ENCODE measurements around the gene PDXDC1.
"Not testable (repeated sequence)": the region's sequence is repeated elsewhere in the genome, so short reads cannot be mapped to it uniquely, and the experiment has no call there.

PDXDC1 gene

DNA sequence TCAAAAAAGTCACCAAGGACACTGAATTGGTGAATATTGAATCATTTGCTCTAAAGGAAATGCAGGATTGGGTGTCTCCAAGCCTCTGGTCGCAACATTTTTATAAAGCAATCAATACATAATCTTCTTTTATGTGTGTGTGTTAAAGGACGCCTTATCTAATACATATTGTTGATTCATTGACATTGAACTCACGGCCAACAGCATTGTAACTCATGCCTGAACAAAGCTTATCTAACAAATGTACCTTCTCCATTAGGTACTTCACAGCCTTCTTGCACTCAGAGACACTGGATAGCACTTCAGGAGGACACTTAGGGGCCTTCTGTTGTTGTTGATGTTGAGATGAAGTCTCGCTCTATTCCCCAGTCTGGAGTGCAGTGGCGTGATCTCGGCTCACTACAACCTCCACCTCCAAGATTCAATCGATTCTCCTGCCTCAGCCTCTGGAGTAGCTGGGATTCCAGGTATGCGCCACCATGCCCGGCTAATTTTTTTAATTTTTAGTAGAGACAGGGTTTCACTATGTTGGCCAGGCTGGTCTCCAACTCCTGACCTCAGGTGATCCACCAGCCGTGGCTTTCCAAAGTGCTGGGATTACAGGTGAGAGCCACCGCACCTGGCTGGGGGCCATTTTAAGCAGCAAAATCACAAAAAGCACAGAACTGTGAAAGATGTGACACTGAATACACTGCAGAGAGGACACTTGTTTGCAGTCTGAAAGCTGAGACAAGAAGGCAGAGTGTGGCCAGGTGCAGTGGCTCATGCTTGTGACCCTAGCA is 13.2 kb upstream of the PDXDC1 start:
- H3K4me3 Mint-ChIP-seq = no peak overlapping the region
- no peak overlapping the region for H3K27ac Mint-ChIP-seq

DNA sequence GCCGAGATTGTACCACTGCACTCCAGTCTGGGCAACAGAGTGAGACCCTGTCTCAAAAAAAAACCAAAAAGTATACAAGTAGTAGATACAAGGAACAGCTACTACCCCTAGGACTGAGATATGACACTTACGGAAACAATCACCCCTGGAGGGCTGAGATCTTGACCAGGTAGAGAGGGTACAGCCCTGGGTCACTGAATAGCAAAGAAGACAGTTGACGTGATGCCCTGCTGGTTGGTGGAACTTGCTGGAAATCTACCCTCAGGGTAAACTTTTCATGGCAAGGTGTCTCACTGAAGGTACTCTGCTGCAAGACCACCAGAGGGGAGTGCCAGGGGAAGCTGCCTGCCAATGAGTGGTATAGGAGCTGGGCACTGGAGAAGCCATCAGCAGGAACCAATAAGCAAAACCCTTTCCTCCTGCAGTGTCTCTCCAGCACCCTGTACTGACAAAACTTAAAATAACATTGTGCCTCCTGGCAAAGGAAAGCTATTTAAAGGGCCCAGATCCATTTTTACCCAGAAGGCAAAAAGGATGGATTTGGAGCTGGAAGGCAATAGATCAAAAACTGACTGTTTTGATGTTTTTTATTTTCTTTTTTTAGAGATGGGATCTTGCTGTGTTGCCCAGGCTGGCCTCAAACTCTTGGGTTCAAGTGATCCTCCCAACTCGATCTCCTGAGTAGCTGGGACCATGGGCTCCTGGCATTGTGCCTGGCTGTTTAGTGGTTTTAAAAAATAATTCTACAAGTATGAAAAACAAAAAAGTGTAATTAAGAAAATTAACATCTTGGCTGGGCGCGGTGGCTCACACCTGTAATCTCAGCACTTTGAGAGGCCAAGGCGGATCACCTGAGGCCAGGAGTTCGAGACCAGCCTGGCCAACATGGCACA is 11.3 kb upstream of the PDXDC1 start:
- Mint-ChIP-seq H3K9me3 (no peaks in the 10 kb centered on the region), H3K4me1 (no peaks in the 10 kb centered on the region), H3K27me3 (peaks cover 3% of the 10 kb centered on the region), H3K4me3 (no peak overlapping the region), H3K36me3 (no peaks in the 10 kb centered on the region), H3K27ac (no peak overlapping the region)

More for the DNA sequence above, 13.2 kb upstream of the PDXDC1 start:
- H3K4me1 Mint-ChIP-seq = no peaks in the 10 kb centered on the region
- no peaks in the 10 kb centered on the region for H3K9me3 Mint-ChIP-seq
- no peaks in the 10 kb centered on the region for H3K36me3 Mint-ChIP-seq
- peaks cover 3% of the 10 kb centered on the region for H3K27me3 Mint-ChIP-seq

DNA sequence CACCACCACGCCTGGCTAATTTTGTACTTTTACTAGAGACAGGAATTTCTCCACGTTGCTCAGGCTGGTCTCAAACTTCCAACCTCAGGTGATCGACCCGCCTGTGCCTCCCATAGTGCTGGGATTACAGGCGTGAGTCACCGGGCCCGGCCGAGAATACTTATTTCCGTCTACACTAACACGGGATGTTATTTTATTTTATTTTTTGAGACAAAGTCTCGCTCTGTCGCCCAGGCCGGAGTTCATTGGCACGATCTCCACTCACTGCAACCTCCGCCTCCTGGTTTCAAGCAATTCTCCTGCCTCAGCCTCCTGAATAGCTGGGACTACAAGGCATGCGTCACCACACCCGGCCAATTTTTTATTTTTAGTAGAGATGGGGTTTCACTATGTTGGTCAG is 9.5 kb upstream of the PDXDC1 start:
- no peak overlapping the region for H3K27ac Mint-ChIP-seq
- H3K4me3 Mint-ChIP-seq = no peak overlapping the region
- H3K4me1 Mint-ChIP-seq = no peaks in the 10 kb centered on the region
- no peaks in the 10 kb centered on the region for H3K9me3 Mint-ChIP-seq
- peaks cover 3% of the 10 kb centered on the region for H3K27me3 Mint-ChIP-seq
- H3K36me3 Mint-ChIP-seq = no peaks in the 10 kb centered on the region

DNA sequence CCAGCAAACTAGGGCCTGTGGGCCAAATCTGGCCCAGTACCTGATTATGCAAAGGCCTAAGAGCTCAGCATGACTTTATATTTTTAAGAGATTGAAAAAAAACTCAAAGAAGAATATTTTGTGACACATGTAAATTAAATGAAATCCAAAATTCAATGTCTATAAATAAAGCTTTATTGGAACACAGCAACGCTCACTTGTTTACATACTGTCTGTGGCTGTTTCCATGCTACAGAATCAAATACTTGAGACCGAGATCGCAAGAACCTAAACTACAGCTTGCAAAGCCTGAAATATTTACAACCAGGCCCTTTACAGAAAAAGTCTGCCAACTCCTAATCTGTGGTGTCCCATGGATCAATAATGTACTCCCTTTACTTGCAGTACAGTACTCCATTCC is 5.0 kb upstream of the PDXDC1 start:
- H3K9me3 Mint-ChIP-seq, H3K27ac Mint-ChIP-seq, H3K4me3 Mint-ChIP-seq, H3K27me3 Mint-ChIP-seq, H3K4me1 Mint-ChIP-seq, H3K36me3 Mint-ChIP-seq: not testable (repeated sequence)

DNA sequence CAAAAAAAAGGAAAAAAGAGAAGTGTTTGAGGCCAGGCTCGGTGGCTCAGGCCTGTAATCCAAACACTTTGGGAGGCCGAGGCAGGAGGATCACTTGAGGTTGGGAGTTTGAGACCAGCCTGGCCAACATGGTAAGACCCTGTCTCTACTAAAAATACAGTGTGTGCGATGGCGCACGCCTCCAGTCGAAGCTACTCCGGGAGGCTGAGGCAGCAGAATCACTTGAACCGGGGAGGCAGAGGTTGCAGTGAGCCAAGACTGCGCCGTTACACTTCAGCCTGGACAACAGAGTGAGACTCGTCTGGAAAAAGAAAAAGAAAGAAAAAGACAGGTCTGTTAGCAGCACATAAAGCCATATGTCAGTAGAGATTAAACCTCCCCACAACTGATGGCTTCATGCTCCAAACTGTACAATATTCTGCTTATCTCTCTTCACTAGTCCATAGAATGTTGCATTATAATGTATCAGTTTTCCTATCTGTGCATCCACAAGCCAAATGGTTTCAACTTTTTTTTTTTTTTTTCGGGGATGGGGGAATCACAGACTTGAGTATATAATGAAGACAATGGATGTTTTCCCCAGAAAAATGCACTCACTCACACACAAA is 3.1 kb upstream of the PDXDC1 start:
- H3K27ac Mint-ChIP-seq = peak overlapping the region; percentile 41
- not testable (repeated sequence) for H3K4me3 Mint-ChIP-seq, H3K27me3 Mint-ChIP-seq, H3K36me3 Mint-ChIP-seq, H3K4me1 Mint-ChIP-seq, H3K9me3 Mint-ChIP-seq

DNA sequence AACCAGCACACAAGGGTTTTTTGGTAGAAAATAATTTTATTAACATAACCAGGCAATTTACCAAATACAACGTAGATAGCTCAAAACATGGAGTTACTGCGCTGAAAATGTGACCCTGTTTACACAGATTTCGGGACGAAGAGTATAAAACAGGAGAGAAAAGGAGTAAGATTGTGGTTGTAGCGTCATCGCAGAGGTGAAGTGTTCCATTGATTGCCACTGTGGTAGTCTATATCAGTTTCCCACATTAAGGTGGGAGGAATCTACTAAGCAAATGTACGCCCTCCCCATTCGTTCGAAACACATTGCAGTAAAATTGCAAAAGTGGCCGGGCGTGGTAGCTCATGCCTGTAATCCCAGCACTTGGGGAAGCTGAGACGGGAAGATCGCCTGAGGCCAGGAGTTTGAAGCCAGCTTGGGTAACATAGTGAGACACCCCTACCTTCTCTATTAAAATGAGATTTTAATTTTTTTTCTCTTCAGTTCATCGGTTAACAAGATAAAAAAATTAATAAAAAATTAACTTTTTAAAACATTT is 972 bp upstream of the PDXDC1 start:
- H3K27ac Mint-ChIP-seq, H3K9me3 Mint-ChIP-seq, H3K36me3 Mint-ChIP-seq, H3K27me3 Mint-ChIP-seq: not testable (repeated sequence)
- Mint-ChIP-seq H3K4me3 (peak overlapping the region; percentile 59), H3K4me1 (peaks cover 18% of the 10 kb centered on the region)

DNA sequence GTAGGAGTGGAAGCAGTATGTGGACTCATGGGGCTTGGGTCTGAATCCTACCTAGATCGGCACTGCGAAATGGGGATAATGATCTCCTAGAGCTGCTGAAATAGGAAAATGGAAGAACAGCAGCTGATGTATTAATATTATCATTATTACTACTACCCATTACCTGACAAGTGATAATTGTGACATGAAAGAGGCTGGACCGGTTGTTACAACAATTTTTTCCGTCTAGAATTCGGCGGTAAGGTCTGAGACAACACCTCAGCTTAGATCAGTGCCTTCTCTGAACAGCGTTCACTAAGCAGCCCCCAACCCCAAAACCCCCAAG is 533 bp upstream of the PDXDC1 start:
- Mint-ChIP-seq H3K27ac (peak overlapping the region; percentile 83), H3K4me1 (peaks cover 19% of the 10 kb centered on the region), H3K4me3 (peak overlapping the region; percentile 91)
- not testable (repeated sequence) for H3K36me3 Mint-ChIP-seq, H3K27me3 Mint-ChIP-seq, H3K9me3 Mint-ChIP-seq

DNA sequence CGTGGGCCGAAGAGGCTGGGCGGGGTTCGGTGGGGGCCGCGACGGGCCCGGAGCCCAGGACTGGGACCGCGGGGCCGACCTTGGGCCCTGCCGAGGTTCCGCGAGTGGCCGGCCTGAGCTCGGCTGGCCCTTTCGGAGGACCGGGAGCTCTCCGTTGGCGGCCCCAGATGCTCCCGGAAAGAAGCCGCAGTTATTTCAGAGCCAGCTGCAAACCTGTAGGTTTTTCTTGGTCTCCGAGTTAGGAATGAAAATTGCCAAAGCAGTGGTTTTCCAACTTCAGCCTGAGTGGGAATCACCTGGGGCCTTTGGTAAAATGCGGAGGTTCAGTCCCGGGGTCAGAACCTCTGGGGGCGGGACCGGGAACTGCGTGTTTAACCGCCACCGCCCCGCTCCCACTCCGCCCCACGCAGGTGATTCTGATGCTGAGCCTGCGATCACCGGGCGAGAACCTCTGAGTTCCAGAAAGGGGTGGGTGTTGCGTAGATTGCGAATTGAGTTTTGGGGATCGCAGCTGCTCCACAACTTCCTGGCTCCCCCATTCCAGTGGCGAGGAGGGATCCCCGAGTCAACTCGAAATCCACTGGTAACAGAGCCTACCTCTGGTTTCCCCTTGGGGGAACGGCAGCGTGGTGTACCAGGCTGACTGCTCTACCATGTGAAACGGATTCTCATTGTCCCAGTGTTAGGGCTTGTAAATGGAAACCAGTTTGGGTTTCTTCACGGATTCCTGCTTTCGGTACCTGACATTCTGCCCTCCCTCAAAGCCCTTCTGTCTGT is 780 bp downstream of the PDXDC1 start:
- H3K36me3 Mint-ChIP-seq, H3K9me3 Mint-ChIP-seq, H3K27me3 Mint-ChIP-seq: not testable (repeated sequence)
- Mint-ChIP-seq H3K4me1 (peaks cover 28% of the 10 kb centered on the region), H3K27ac (peak overlapping the region; percentile 65), H3K4me3 (peak overlapping the region; percentile 91)

DNA sequence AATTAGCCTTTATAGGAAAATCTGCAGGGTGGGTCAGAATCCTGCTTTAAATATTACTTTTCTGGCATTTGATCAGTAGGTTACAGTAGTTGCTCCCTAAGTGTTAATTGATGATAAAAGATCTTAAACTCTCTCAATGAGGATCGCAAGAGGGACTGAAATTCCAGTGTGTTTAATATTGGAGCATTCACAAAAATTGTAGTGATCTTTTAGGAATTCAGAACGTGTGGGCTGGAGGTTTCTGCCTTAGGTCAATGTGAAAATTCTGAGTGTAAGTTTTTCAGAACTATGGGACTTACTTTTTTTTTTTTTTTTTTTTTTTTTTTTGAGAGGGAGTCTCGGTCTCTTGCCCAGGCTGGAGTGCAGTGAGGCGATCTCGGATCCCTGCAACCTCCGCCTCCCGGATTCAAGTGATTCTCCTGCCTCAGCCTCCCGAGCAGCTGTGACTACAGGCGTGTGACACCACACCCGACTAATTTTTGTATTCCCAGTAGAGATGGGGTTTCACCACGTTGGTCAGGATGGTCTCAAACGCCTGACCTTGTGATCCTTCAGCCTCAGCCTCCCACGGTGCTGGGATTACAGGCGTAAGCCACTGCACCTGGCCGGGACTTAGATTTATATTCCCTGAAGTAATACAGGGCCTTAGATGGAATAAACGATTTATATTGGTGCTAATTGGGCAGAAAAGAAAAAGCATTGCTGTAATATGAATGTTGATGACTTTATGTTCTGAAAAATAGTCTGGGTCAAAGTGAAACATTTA is 2.3 kb downstream of the PDXDC1 start:
- Mint-ChIP-seq H3K4me3 (peak overlapping the region; percentile 66), H3K4me1 (peaks cover 42% of the 10 kb centered on the region)
- H3K36me3 Mint-ChIP-seq, H3K27me3 Mint-ChIP-seq, H3K27ac Mint-ChIP-seq, H3K9me3 Mint-ChIP-seq: not testable (repeated sequence)

DNA sequence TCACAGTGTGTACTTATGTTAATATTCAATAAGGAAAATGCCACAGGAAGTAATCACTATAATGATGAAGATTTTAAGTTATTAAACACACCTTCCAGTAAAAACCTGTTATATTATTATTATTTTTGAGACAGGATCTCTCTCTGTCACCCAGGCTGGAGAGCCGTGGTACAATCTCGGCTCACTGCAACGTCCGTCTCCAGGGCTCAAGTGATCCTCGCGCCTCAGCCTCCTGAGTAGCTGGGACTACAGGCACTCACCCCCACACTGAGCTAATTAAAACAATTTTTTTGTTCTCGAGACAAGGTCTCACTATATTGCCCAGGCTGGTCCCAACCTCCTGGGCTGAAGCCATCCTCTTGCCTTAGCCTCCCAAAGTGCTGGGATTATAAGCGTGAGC is 3.5 kb downstream of the PDXDC1 start:
- H3K36me3 Mint-ChIP-seq, H3K9me3 Mint-ChIP-seq, H3K4me3 Mint-ChIP-seq, H3K27ac Mint-ChIP-seq, H3K27me3 Mint-ChIP-seq: not testable (repeated sequence)
- H3K4me1 Mint-ChIP-seq = peaks cover 49% of the 10 kb centered on the region

DNA sequence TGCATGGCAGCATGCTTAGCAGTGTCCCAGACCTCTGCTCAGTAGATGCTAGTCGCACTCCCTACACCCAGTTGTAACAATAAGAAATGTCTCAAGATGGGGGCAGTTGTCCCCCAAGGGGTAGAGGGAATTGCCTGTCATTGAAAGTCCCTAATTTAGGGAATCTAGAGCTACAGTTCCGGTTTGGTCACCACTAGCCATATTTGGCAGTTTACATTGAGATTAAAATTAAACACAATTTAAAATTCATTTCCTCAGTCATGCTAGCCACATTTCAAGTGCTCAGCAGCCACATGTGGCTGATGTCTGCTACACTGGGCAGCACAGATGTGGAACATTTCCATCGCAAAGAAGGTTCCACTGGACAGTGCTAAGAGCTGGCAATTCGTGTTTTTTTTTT is 4.1 kb downstream of the PDXDC1 start:
- H3K27ac Mint-ChIP-seq, H3K4me3 Mint-ChIP-seq: not testable (repeated sequence)
- H3K4me1 Mint-ChIP-seq = peaks cover 49% of the 10 kb centered on the region

DNA sequence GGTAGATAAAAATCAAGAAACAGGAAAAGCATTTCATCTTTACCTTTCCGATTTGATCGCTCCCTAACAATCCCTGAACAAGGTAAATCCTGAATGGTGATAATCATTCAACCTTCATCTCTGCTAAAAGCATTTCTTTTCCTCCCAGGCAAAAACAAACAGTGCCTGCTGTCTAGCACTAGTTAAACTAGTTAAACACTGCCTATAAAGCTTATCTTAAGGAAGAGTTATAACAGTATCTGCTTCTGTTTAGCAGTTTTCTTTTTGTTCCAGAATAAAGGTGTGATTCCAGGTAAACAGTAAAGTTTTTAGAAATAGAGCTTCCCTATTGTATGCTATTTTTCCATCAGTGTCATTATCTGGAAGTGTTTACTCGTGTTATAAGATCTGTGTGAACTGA is 6.4 kb downstream of the PDXDC1 start:
- H3K4me3 Mint-ChIP-seq, H3K36me3 Mint-ChIP-seq, H3K27me3 Mint-ChIP-seq, H3K27ac Mint-ChIP-seq, H3K9me3 Mint-ChIP-seq: not testable (repeated sequence)
- H3K4me1 Mint-ChIP-seq = peaks cover 47% of the 10 kb centered on the region

More for the DNA sequence above, 4.1 kb downstream of the PDXDC1 start:
- H3K27me3 Mint-ChIP-seq, H3K9me3 Mint-ChIP-seq, H3K36me3 Mint-ChIP-seq: not testable (repeated sequence)

DNA sequence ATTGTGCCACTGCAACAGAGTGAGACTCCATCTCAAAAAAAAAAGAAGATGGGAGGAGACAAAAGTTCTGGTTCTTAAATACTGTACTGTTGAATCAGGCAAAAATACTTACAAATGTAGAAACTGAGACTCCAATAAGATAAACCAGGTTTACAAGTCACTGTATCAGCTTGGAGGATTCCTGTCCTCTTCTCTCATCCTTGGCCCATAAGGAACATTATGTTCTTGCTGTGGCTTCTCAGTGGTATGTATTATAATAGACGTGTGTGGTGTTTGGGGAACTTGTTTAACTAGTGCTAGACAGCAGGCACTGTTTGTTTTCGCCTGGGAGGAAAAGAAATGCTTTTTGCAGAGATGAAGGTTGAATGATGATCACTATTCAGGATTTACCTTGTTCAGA is 7.7 kb downstream of the PDXDC1 start:
- H3K4me1 Mint-ChIP-seq = peaks cover 43% of the 10 kb centered on the region
- H3K27ac Mint-ChIP-seq, H3K9me3 Mint-ChIP-seq, H3K4me3 Mint-ChIP-seq, H3K36me3 Mint-ChIP-seq, H3K27me3 Mint-ChIP-seq: not testable (repeated sequence)

DNA sequence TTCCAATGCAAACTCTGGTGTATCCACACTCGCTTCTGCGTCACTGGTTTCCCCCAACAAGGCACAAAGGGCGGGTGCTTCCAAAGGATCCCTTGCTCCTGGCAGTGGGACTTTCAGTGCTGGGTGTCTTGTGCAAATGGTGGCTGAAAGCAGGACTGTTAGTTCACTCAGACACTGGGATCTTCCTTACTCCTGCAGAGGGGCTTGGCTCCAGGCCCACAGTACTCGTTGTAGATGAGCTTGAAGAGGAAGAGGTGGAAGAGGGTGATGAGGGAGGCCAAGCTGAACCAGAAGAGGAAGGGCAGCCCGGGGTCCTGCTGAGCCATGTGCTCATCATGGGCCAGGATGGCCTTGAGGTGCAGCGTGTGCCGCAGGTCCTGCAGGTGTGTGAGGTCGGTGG is 13.3 kb downstream of the PDXDC1 start:
- Mint-ChIP-seq H3K27ac (peak overlapping the region; percentile 69), H3K36me3 (peaks cover 28% of the 10 kb centered on the region), H3K4me1 (peaks cover 36% of the 10 kb centered on the region)
- H3K9me3 Mint-ChIP-seq, H3K27me3 Mint-ChIP-seq, H3K4me3 Mint-ChIP-seq: not testable (repeated sequence)

DNA sequence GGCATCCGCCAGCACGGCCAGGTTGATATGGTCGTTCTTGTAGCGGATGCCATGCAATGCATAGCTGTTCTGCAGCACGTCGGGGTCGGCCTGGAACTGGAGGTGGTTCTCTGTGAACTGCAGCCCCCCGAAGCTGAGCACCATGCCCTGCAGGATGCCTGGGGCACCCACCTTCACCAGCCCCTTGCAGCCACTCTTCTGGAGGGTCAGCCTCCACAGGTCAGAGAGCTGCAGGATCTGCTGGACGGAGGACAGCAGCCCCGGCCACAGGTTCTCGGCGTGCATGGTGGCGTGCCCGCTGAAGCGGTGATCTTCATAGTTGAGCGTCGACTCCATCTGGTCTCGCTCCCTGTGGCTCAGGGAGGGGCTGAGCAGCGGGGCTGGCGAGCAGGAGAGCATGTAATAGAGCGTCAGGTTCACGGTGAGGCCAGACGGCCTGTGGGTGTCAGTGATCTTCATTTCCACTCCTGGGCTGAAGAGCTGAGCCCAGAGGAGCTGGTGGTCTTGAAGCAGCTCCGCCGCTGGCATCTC is 13.9 kb downstream of the PDXDC1 start:
- not testable (repeated sequence) for H3K27me3 Mint-ChIP-seq, H3K27ac Mint-ChIP-seq, H3K9me3 Mint-ChIP-seq
- Mint-ChIP-seq H3K4me1 (peaks cover 39% of the 10 kb centered on the region), H3K36me3 (peaks cover 30% of the 10 kb centered on the region), H3K4me3 (peak overlapping the region; percentile 49)

Measured in activated naive CD4-positive, alpha-beta T cell treated with anti-CD3 and anti-CD28 coated beads, Interleukin-2, amount 50 U/mL, for 24 hours (primary cell).